IMR-90 (cell line): ENCODE data around the gene SLC25A24. TPM values are rescaled to one million over a fixed set of nuclear protein-coding genes. Genes with fewer than 3 reads are reported as not detected.

Experiments used
- ATAC-seq: fragments of 200-7000 bp; cut with Tn5 transposase; 2 replicates; pipeline ENCODE4 v1.9.1; 2020; ENCODE audit warnings: low read depth, mild to moderate bottlenecking, moderate library complexity
- BruUV-seq: library from RNA; stranded (reverse); fragments of 400-500 nt; replicated peaks from 2 replicates; lab custom pipeline; 2021; lab: Mats Ljungman, UMichigan
- CTCF ChIA-PET: fragments of 300-600 bp; formaldehyde crosslinking; extraction: SDS; loops from one replicate; lab custom pipeline; 2021; ENCODE audit warnings: antibody characterized with exemption; lab: Yijun Ruan, JAX
- POLR2A ChIA-PET: fragments of 300-600 bp; sonication (Branson Sonifier 250); formaldehyde crosslinking; loops from one replicate; lab custom pipeline; 2022; ENCODE audit warnings: antibody characterized with exemption; ENCODE audit not compliant: unreplicated experiment; lab: Charles Lee
- DNase-seq: peaks from one replicate; pipeline ENCODE4 v3.0.0; 2013
- H2AFZ ChIP-seq: replicated peaks from 2 replicates; pipeline ENCODE3; 2013; ENCODE audit warnings: low read length, mild to moderate bottlenecking; ENCODE audit not compliant: poor library complexity
- H2AK5ac ChIP-seq: 2 replicates; pipeline ENCODE4 v1.6.1; 2013; ENCODE audit warnings: low read depth, low read length, inconsistent platforms
- H2AK9ac ChIP-seq: replicated peaks from 2 replicates; pipeline ENCODE3; 2013; ENCODE audit warnings: mild to moderate bottlenecking, low read depth, low read length, moderate library complexity; ENCODE audit not compliant: poor library complexity
- H2BK120ac ChIP-seq: 2 replicates; pipeline ENCODE4 v1.6.1; 2013; ENCODE audit warnings: low read depth, low read length, inconsistent platforms
- H2BK15ac ChIP-seq: 3 replicates; pipeline ENCODE4 v1.6.1; 2013; ENCODE audit warnings: low read depth, low read length, inconsistent platforms
- H2BK20ac ChIP-seq: 2 replicates; pipeline ENCODE4 v1.6.1; 2013; ENCODE audit warnings: low read depth, mild to moderate bottlenecking, inconsistent platforms, low read length, moderate library complexity
- H2BK5ac ChIP-seq: 2 replicates; pipeline ENCODE4 v1.6.1; 2013; ENCODE audit warnings: mild to moderate bottlenecking, low read depth, low read length, inconsistent platforms; ENCODE audit not compliant: poor library complexity, severe bottlenecking
- H3K14ac ChIP-seq: replicated peaks from 2 replicates; pipeline ENCODE4 v1.6.1; 2013; ENCODE audit warnings: low read depth, low read length, inconsistent platforms
- H3K18ac ChIP-seq: 2 replicates; pipeline ENCODE4 v1.6.1; 2013; ENCODE audit warnings: low read depth, low read length, control low read depth
- H3K23ac ChIP-seq: 2 replicates; pipeline ENCODE4 v1.6.1; 2013; ENCODE audit warnings: low read depth, low read length, inconsistent platforms
- H3K27ac ChIP-seq: 2 replicates; pipeline ENCODE4 v1.5.1; 2013; ENCODE audit warnings: mild to moderate bottlenecking, control low read depth, low read length; ENCODE audit not compliant: insufficient read depth
- H3K27me3 ChIP-seq: 2 replicates; pipeline ENCODE4 v1.6.1; 2013; ENCODE audit warnings: low read length; ENCODE audit not compliant: control insufficient read depth, insufficient read depth
- H3K36me3 ChIP-seq: 2 replicates; pipeline ENCODE4 v1.6.1; 2013; ENCODE audit warnings: low read length, mixed read lengths; ENCODE audit not compliant: control insufficient read depth, insufficient read depth
- H3K4ac ChIP-seq: 2 replicates; pipeline ENCODE4 v1.6.1; 2013; ENCODE audit warnings: low read depth, low read length, inconsistent platforms
- H3K4me1 ChIP-seq: 2 replicates; pipeline ENCODE4 v1.6.1; 2013; ENCODE audit warnings: low read length, mixed read lengths; ENCODE audit not compliant: control insufficient read depth, insufficient read depth
- H3K4me2 ChIP-seq: 2 replicates; pipeline ENCODE4 v1.6.1; 2013; ENCODE audit warnings: low read depth, mild to moderate bottlenecking, control low read depth, low read length, moderate library complexity
- H3K4me3 ChIP-seq: 2 replicates; pipeline ENCODE4 v1.5.1; 2013; ENCODE audit warnings: low read depth, mild to moderate bottlenecking, control low read depth, low read length, moderate library complexity; ENCODE audit not compliant: insufficient read depth
- H3K56ac ChIP-seq: 2 replicates; pipeline ENCODE4 v1.6.1; 2013; ENCODE audit warnings: low read length, inconsistent platforms; ENCODE audit not compliant: insufficient read depth; ENCODE audit errors: extremely low read depth
- H3K79me1 ChIP-seq, 2 experiments: 2 replicates each; pipeline ENCODE4 v1.6.1; 2013; ENCODE audit warnings: low read length in 2 of 2, inconsistent platforms in 1 of 2, low read depth in 1 of 2
- H3K9ac ChIP-seq: 2 replicates; pipeline ENCODE4 v1.6.1; 2013; ENCODE audit warnings: low read depth, low read length, control low read depth
- H3K9me1 ChIP-seq: 2 replicates; pipeline ENCODE4 v1.6.1; 2013; ENCODE audit warnings: low read length, inconsistent platforms; ENCODE audit not compliant: insufficient read depth
- H3K9me3 ChIP-seq: 2 replicates; pipeline ENCODE4 v1.6.1; 2013; ENCODE audit warnings: low read length; ENCODE audit not compliant: control insufficient read depth, insufficient read depth
- H4K20me1 ChIP-seq: 2 replicates; pipeline ENCODE4 v1.6.1; 2013; ENCODE audit warnings: low read length, inconsistent platforms; ENCODE audit not compliant: insufficient read depth
- H4K5ac ChIP-seq: 2 replicates; pipeline ENCODE4 v1.6.1; 2013; ENCODE audit warnings: mild to moderate bottlenecking, low read depth, low read length, control low read depth
- H4K8ac ChIP-seq, 2 experiments: 2 replicates each; pipeline ENCODE4 v1.6.1; 2013; ENCODE audit warnings: low read depth in 2 of 2, low read length in 2 of 2, control low read depth in 1 of 2, inconsistent platforms in 1 of 2
- H4K91ac ChIP-seq: 2 replicates; pipeline ENCODE4 v1.6.1; 2013; ENCODE audit warnings: low read depth, low read length, inconsistent platforms; ENCODE audit not compliant: insufficient read depth
- BHLHE40 ChIP-seq: fragments of 150-350 bp; IDR thresholded peaks from 2 replicates; pipeline ENCODE4 v1.6.1; 2016; ENCODE audit warnings: mild to moderate bottlenecking, low read depth, low read length
- CEBPB ChIP-seq: IDR thresholded peaks from 2 replicates; pipeline ENCODE4 v1.6.1; 2012; ENCODE audit warnings: low read depth, low read length, improper control_type of control experiment
- FOS ChIP-seq: fragments of 150-350 bp; IDR thresholded peaks from 2 replicates; pipeline ENCODE4 v1.6.1; 2016; ENCODE audit warnings: low read depth, low read length
- MAFK ChIP-seq: IDR thresholded peaks from 2 replicates; pipeline ENCODE4 v1.6.1; 2012; ENCODE audit warnings: low read depth, low read length, improper control_type of control experiment
- MAZ ChIP-seq: IDR thresholded peaks from 2 replicates; pipeline ENCODE4 v1.6.1; 2012; ENCODE audit warnings: low read depth, mild to moderate bottlenecking, low read length, improper control_type of control experiment, moderate library complexity, borderline replicate concordance
- MXI1 ChIP-seq: IDR thresholded peaks from 2 replicates; pipeline ENCODE4 v1.6.1; 2012; ENCODE audit warnings: low read depth, mild to moderate bottlenecking, low read length, moderate library complexity, borderline replicate concordance
- NFE2L2 ChIP-seq: fragments of 150-350 bp; IDR thresholded peaks from 2 replicates; pipeline ENCODE4 v1.6.1; 2016; ENCODE audit warnings: low read depth, mild to moderate bottlenecking, low read length
- POLR2A ChIP-seq: IDR thresholded peaks from 2 replicates; pipeline ENCODE4 v1.6.1; 2012; ENCODE audit warnings: mild to moderate bottlenecking, low read depth, low read length
- RFX5 ChIP-seq: IDR thresholded peaks from 2 replicates; pipeline ENCODE4 v1.8.0; 2012; ENCODE audit warnings: low read depth, mild to moderate bottlenecking, low read length, moderate library complexity
- SMC3 ChIP-seq: fragments of 150-350 bp; IDR thresholded peaks from 2 replicates; pipeline ENCODE4 v1.6.1; 2016; ENCODE audit warnings: low read depth, mild to moderate bottlenecking, antibody characterized with exemption, low read length, moderate library complexity
- dilution Hi-C: fragments of 300-500 bp; cut with HindIII; formaldehyde crosslinking; loops from one replicate; pipeline ENCODE4 v1.14.3; 2018; ENCODE audit warnings: low sequenced_read_pairs; ENCODE audit not compliant: unreplicated experiment
- in situ Hi-C: fragments of 300-500 bp; cut with MboI; formaldehyde crosslinking; loops from 3 replicates; pipeline ENCODE4 v1.14.3; 2019; ENCODE audit warnings: low sequenced_read_pairs, inconsistent platforms, mixed read lengths
- intact Hi-C: fragments of 100-400 bp; cut with micrococcal nuclease; formaldehyde crosslinking; loops from 2 replicates; pipeline ENCODE4 v1.10.0; 2022
- polyA plus RNA-seq, 3 experiments: library from polyadenylated mRNA; depleted of rRNA; stranded (reverse); fragments of >200 nt; gene quantifications; 2 replicates each; pipeline ENCODE4 v1.2.3, GENCODE V29; 2012; ENCODE audit warnings: low replicate concordance in 1 of 3
- total RNA-seq: library from RNA; depleted of rRNA; stranded (reverse); fragments of >200 nt; gene quantifications from 2 replicates; pipeline ENCODE4 v1.2.3, GENCODE V29; 2012
- TF ChIP-seq, protein P1 (sequence below): fragments of 150-350 bp; IDR thresholded peaks from 2 replicates; pipeline ENCODE4 v1.6.1; 2017; ENCODE audit warnings: mild to moderate bottlenecking, antibody characterized with exemption, low read length, low read depth
- TF ChIP-seq, protein P2 (sequence below): conservative IDR thresholded peaks from 2 replicates; pipeline ENCODE4 v1.5.1; 2012; ENCODE audit warnings: mild to moderate bottlenecking, low read depth, low read length, improper control_type of control experiment

Gene SLC25A24
- total and polyA plus RNA-seq, 2 of the 4 experiments (the other 2 are of a cell fraction): 19.4 to 20.4 TPM

DNA sequence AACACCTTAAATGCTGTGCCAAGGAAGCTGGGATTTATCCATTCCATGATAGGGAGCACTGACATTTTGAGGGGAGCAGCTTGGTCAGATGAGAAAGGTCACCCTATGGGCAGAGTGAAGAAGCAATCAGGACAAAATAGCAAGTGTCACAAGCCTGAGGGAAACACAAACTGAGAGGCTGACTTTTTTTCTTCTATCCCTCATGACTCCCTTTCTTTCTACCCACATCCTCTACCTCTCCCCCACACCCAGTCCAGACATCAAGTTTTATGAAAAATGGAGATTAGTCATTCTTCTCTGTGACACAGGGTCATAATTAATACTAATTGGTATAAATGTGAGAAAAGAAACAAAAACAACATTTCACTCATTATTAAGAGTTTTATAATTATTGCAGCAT is 103.1 kb downstream of the SLC25A24 start:
- H3K4ac ChIP-seq: no peak overlapping the region
- H3K56ac ChIP-seq: no peak overlapping the region
- no peaks in the 10 kb centered on the region for H3K9me3 ChIP-seq
- no peak overlapping the region for H2AK5ac ChIP-seq
- POLR2A ChIA-PET: no interaction called here
- no peaks in the 10 kb centered on the region for H4K20me1 ChIP-seq
- dilution Hi-C loops (no loop called here), in situ Hi-C loops (no loop called here), intact Hi-C loops (no loop called here)
- H4K5ac ChIP-seq: no peak overlapping the region
- no peak for DNase-seq
- H2AK9ac ChIP-seq: no peak overlapping the region
- no peak overlapping the region for H4K91ac ChIP-seq
- no peak overlapping the region for H2AFZ ChIP-seq
- H3K9ac ChIP-seq: no peak overlapping the region
- no peak overlapping the region for H2BK15ac ChIP-seq
- H2BK20ac ChIP-seq: no peak overlapping the region
- no peak overlapping the region for H3K4me3 ChIP-seq
- no peak for ATAC-seq
- no peak overlapping the region for H2BK5ac ChIP-seq
- no peaks in the 10 kb centered on the region for H3K79me1 ChIP-seq
- H3K18ac ChIP-seq: no peak overlapping the region
- CTCF ChIA-PET: no interaction called here
- no peaks in the 10 kb centered on the region; the same call in 1 of the 2 replicates for H3K27me3 ChIP-seq
- no peak overlapping the region for H4K8ac ChIP-seq
- H3K14ac ChIP-seq: no peak overlapping the region
- no peak overlapping the region; the same call in 1 of the 2 replicates for H3K23ac ChIP-seq
- no peak overlapping the region for H3K4me2 ChIP-seq
- H3K27ac ChIP-seq: no peak overlapping the region
- no peaks in the 10 kb centered on the region for H3K9me1 ChIP-seq
- H3K4me1 ChIP-seq: no peaks in the 10 kb centered on the region
- no peak overlapping the region for H2BK120ac ChIP-seq
- no TSS peak for BruUV-seq
- H3K36me3 ChIP-seq: no peaks in the 10 kb centered on the region
- no peak for TF ChIP-seq RFX5
- TF ChIP-seq, protein P1, sequence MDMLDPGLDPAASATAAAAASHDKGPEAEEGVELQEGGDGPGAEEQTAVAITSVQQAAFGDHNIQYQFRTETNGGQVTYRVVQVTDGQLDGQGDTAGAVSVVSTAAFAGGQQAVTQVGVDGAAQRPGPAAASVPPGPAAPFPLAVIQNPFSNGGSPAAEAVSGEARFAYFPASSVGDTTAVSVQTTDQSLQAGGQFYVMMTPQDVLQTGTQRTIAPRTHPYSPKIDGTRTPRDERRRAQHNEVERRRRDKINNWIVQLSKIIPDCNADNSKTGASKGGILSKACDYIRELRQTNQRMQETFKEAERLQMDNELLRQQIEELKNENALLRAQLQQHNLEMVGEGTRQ: no peak
- TF ChIP-seq BHLHE40: no peak
- TF ChIP-seq NFE2L2: no peak
- TF ChIP-seq CEBPB: no peak
- TF ChIP-seq SMC3: no peak
- no peak for TF ChIP-seq MAFK
- TF ChIP-seq, protein P2, sequence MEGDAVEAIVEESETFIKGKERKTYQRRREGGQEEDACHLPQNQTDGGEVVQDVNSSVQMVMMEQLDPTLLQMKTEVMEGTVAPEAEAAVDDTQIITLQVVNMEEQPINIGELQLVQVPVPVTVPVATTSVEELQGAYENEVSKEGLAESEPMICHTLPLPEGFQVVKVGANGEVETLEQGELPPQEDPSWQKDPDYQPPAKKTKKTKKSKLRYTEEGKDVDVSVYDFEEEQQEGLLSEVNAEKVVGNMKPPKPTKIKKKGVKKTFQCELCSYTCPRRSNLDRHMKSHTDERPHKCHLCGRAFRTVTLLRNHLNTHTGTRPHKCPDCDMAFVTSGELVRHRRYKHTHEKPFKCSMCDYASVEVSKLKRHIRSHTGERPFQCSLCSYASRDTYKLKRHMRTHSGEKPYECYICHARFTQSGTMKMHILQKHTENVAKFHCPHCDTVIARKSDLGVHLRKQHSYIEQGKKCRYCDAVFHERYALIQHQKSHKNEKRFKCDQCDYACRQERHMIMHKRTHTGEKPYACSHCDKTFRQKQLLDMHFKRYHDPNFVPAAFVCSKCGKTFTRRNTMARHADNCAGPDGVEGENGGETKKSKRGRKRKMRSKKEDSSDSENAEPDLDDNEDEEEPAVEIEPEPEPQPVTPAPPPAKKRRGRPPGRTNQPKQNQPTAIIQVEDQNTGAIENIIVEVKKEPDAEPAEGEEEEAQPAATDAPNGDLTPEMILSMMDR: no peak
- TF ChIP-seq MXI1: no peak
- TF ChIP-seq MAZ: no peak
- TF ChIP-seq FOS: no peak
- no peak for TF ChIP-seq POLR2A
